Tibial nerve (tissue), 4 donors: ENCODE results near the gene CCDC88C.

Experiments
- CTCF ChIP-seq, 5 experiments: fragments of 200-600 bp in 3 of 5; fragments of 450-650 bp in 2 of 5; sonication (generic) in 3 of 5; IDR thresholded peaks; one replicate each; pipeline ENCODE4 v1.5.1; 2016 to 2019; ENCODE audit warnings: antibody characterized with exemption in 5 of 5, mild to moderate bottlenecking in 3 of 5, moderate library complexity in 2 of 5
- EP300 ChIP-seq, 2 donors: sonication (generic); formaldehyde crosslinking; IDR thresholded peaks; one replicate each; pipeline ENCODE4 v1.6.1; 2017; ENCODE audit warnings: antibody characterized with exemption in 2 of 2, mild to moderate bottlenecking in 1 of 2

GRCh38 chr14:91327661-91328312 is 89.8 kb downstream of the CCDC88C start:
- no peak for TF ChIP-seq CTCF (IDR thresholded peaks at IDR 0.05)
- no peak for TF ChIP-seq EP300 (IDR thresholded peaks at IDR 0.05)
